ENCODE data around the gene DCC. TPM values are rescaled to one million over a fixed set of nuclear protein-coding genes. Genes with fewer than 3 reads are reported as not detected.

The DCC gene
- total and polyA plus RNA-seq, 4 experiments from 2014 or later, result not detected

DNA sequence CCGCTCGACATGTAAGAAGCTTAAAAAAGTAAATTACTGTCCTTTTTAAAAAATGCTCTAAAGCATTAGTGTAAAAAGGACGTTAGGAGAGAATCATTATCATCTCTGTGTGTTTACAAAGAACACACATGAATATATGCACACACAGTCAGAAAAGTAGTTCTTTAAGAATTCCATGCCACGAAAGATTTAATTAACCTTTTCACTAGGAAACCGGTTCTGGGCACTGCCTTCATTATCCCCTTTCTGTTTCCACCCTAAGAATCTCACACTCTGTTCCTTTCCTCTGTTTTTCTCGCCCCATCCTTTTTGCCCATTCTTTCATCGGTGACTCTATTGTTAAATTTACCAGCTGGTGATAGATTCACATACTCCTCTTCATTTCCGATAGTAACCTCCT lies 338.6 kb downstream of the DCC start:
- no peak overlapping the region for H3K27ac Mint-ChIP-seq
- Histone ChIP-seq H3K27ac (ENCODE audit: low read depth, low read length) (no peak overlapping the region), H3K36me3 (ENCODE audit: insufficient read depth, low read length) (no peaks in the 10 kb centered on the region), H3K27me3 (ENCODE audit: insufficient read depth, low read length) (no peaks in the 10 kb centered on the region), H3K4me3 (ENCODE audit: low read length in 2 of 2) (no peak overlapping the region), H3K4me1 (ENCODE audit: insufficient read depth, low read length) (no peaks in the 10 kb centered on the region), H3K9me3 (ENCODE audit: control insufficient read depth in 1 of 2, low read length in 2 of 2) (no peaks in the 10 kb centered on the region)
- no peaks in the 10 kb centered on the region for H3K36me3 Mint-ChIP-seq
- DNase-seq, result no peak
- peaks cover 0 to 5% (median 0%) of the 10 kb centered on the region in 8 donors for H3K9me3 Mint-ChIP-seq
- no peaks in the 10 kb centered on the region for H3K27me3 Mint-ChIP-seq
- ChIA-PET CTCF (ENCODE audit: partially characterized antibody) (no interaction called here), POLR2A (ENCODE audit: partially characterized antibody) (no interaction called here)
- intact Hi-C loops (cut with micrococcal nuclease), result no loop called here
- H3K4me1 Mint-ChIP-seq, result no peaks in the 10 kb centered on the region
- H3K4me3 Mint-ChIP-seq, result no peak overlapping the region

GRCh38 chr18:52679354-52679753 lies 339.4 kb downstream of the DCC start:
- no peak for DNase-seq
- intact Hi-C loops (cut with micrococcal nuclease), result no loop called here
- H3K4me3 ChIP-seq (ENCODE audit: low read length in 2 of 2), result no peak overlapping the region
- H3K4me3 Mint-ChIP-seq, result no peak overlapping the region
- CTCF ChIA-PET (ENCODE audit: partially characterized antibody), result no interaction called here
- no peaks in the 10 kb centered on the region for H3K9me3 ChIP-seq (ENCODE audit: control insufficient read depth in 1 of 2, low read length in 2 of 2)
- no peaks in the 10 kb centered on the region for H3K36me3 ChIP-seq (ENCODE audit: insufficient read depth, low read length)
- H3K27me3 ChIP-seq (ENCODE audit: insufficient read depth, low read length), result no peaks in the 10 kb centered on the region
- POLR2A ChIA-PET (ENCODE audit: partially characterized antibody), result no interaction called here
- no peak overlapping the region for H3K27ac Mint-ChIP-seq
- H3K27me3 Mint-ChIP-seq, result no peaks in the 10 kb centered on the region
- H3K36me3 Mint-ChIP-seq, result no peaks in the 10 kb centered on the region
- no peaks in the 10 kb centered on the region for H3K4me1 Mint-ChIP-seq
- no peaks in the 10 kb centered on the region for H3K4me1 ChIP-seq (ENCODE audit: insufficient read depth, low read length)
- H3K9me3 Mint-ChIP-seq, result peaks cover 0 to 2% (median 0%) of the 10 kb centered on the region in 8 donors
- H3K27ac ChIP-seq (ENCODE audit: low read depth, low read length), result no peak overlapping the region

DNA sequence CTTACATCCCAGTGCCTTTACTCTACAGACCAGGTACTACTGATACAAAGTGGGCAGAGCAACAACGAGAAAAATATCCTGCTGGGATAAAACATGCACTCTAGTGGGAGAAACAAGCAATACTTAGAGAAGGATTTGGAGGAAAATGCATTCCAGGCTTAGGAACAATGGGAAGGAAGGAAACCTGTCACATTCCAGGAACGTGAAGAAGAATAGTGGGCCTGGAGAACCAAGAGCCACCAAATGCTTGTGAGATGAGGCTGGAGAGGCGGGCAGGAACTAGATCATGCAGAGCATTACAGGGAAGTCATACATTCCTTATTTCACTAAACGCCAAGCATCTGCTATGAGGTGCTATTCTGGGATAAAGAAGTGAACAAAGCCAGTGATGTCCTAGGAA lies 342.3 kb downstream of the DCC start:
- Mint-ChIP-seq H3K27me3 (no peaks in the 10 kb centered on the region), H3K9me3 (peaks cover 0 to 3% (median 0%) of the 10 kb centered on the region in 8 donors), H3K36me3 (no peaks in the 10 kb centered on the region), H3K4me3 (no peak overlapping the region), H3K4me1 (no peaks in the 10 kb centered on the region), H3K27ac (no peak overlapping the region)
- Histone ChIP-seq H3K9me3 (ENCODE audit: control insufficient read depth in 1 of 2, low read length in 2 of 2) (no peaks in the 10 kb centered on the region), H3K4me1 (ENCODE audit: insufficient read depth, low read length) (no peaks in the 10 kb centered on the region), H3K4me3 (ENCODE audit: low read length in 2 of 2) (no peak overlapping the region), H3K27ac (ENCODE audit: low read depth, low read length) (no peak overlapping the region), H3K27me3 (ENCODE audit: insufficient read depth, low read length) (no peaks in the 10 kb centered on the region), H3K36me3 (ENCODE audit: insufficient read depth, low read length) (no peaks in the 10 kb centered on the region)
- ChIA-PET POLR2A (ENCODE audit: partially characterized antibody) (no interaction called here), CTCF (ENCODE audit: partially characterized antibody) (no interaction called here)
- intact Hi-C loops (cut with micrococcal nuclease), result no loop called here
- no peak for DNase-seq

DNA sequence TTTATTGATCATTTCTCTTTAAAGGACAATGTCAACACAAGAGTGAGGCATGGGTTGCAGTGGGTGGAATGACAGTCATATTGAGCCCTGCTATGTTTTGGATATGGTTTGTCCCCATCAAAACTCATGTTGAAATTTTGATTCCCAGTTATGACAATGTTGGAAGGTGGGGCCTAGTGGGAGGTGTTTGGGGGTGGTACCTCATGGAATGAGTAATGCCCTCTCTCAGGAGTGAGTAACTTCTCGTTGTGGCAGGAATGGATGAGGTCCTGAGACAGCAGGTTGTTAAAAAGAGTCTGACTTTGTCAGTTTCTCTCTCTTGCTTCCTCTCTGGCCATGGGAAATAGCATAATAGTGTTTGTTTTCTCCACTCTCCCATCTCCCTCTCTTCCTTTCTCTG lies 345.3 kb downstream of the DCC start:
- intact Hi-C loops (cut with micrococcal nuclease), result no loop called here
- H3K27ac Mint-ChIP-seq, result no peak overlapping the region
- Histone ChIP-seq H3K9me3 (ENCODE audit: control insufficient read depth in 1 of 2, low read length in 2 of 2) (no peaks in the 10 kb centered on the region), H3K4me3 (ENCODE audit: low read length in 2 of 2) (no peak overlapping the region), H3K4me1 (ENCODE audit: insufficient read depth, low read length) (no peaks in the 10 kb centered on the region), H3K36me3 (ENCODE audit: insufficient read depth, low read length) (no peaks in the 10 kb centered on the region), H3K27ac (ENCODE audit: low read depth, low read length) (no peak overlapping the region), H3K27me3 (ENCODE audit: insufficient read depth, low read length) (no peaks in the 10 kb centered on the region)
- no peak for DNase-seq
- no peak overlapping the region for H3K4me3 Mint-ChIP-seq
- peaks cover 0 to 3% (median 0%) of the 10 kb centered on the region in 8 donors for H3K9me3 Mint-ChIP-seq
- no peaks in the 10 kb centered on the region for H3K36me3 Mint-ChIP-seq
- ChIA-PET CTCF (ENCODE audit: partially characterized antibody) (no interaction called here), POLR2A (ENCODE audit: partially characterized antibody) (no interaction called here)
- no peaks in the 10 kb centered on the region for H3K4me1 Mint-ChIP-seq
- H3K27me3 Mint-ChIP-seq, result no peaks in the 10 kb centered on the region

GRCh38 chr18:52691841-52692240 lies 351.8 kb downstream of the DCC start:
- no peak overlapping the region for H3K27ac Mint-ChIP-seq

GRCh38 chr18:52694804-52695203 lies 354.8 kb downstream of the DCC start:
- Mint-ChIP-seq H3K9me3 (peaks cover 0 to 4% (median 0%) of the 10 kb centered on the region in 8 donors), H3K36me3 (no peaks in the 10 kb centered on the region), H3K4me1 (no peaks in the 10 kb centered on the region), H3K27ac (no peak overlapping the region), H3K27me3 (no peaks in the 10 kb centered on the region), H3K4me3 (no peak overlapping the region)
- no peaks in the 10 kb centered on the region for H3K9me3 ChIP-seq (ENCODE audit: control insufficient read depth in 1 of 2, low read length in 2 of 2)
- ChIA-PET CTCF (ENCODE audit: partially characterized antibody) (no interaction called here), POLR2A (ENCODE audit: partially characterized antibody) (no interaction called here)
- no peak overlapping the region for H3K27ac ChIP-seq (ENCODE audit: low read depth, low read length)
- DNase-seq, result no peak
- H3K27me3 ChIP-seq (ENCODE audit: insufficient read depth, low read length), result no peaks in the 10 kb centered on the region
- H3K36me3 ChIP-seq (ENCODE audit: insufficient read depth, low read length), result no peaks in the 10 kb centered on the region
- no peak overlapping the region for H3K4me3 ChIP-seq (ENCODE audit: low read length in 2 of 2)
- no peaks in the 10 kb centered on the region for H3K4me1 ChIP-seq (ENCODE audit: insufficient read depth, low read length)
- intact Hi-C loops (cut with micrococcal nuclease), result no loop called here

More at GRCh38 chr18:52691841-52692240, 351.8 kb downstream of the DCC start:
- intact Hi-C loops (cut with micrococcal nuclease), result no loop called here
- Mint-ChIP-seq H3K4me3 (no peak overlapping the region), H3K9me3 (peaks cover 0 to 3% (median 1%) of the 10 kb centered on the region in 8 donors), H3K36me3 (no peaks in the 10 kb centered on the region), H3K27me3 (no peaks in the 10 kb centered on the region), H3K4me1 (no peaks in the 10 kb centered on the region)
- no peak for DNase-seq
- Histone ChIP-seq H3K4me1 (ENCODE audit: insufficient read depth, low read length) (no peaks in the 10 kb centered on the region), H3K36me3 (ENCODE audit: insufficient read depth, low read length) (no peaks in the 10 kb centered on the region), H3K27me3 (ENCODE audit: insufficient read depth, low read length) (no peaks in the 10 kb centered on the region), H3K27ac (ENCODE audit: low read depth, low read length) (no peak overlapping the region), H3K9me3 (ENCODE audit: control insufficient read depth in 1 of 2, low read length in 2 of 2) (no peaks in the 10 kb centered on the region), H3K4me3 (ENCODE audit: low read length in 2 of 2) (no peak overlapping the region)
- ChIA-PET POLR2A (ENCODE audit: partially characterized antibody) (no interaction called here), CTCF (ENCODE audit: partially characterized antibody) (no interaction called here)

- POLR2A ChIA-PET (ENCODE audit: partially characterized antibody), result no interaction called here
Measured at GRCh38 chr18:52700116-52700515, 360.1 kb downstream of the DCC start.

DNA sequence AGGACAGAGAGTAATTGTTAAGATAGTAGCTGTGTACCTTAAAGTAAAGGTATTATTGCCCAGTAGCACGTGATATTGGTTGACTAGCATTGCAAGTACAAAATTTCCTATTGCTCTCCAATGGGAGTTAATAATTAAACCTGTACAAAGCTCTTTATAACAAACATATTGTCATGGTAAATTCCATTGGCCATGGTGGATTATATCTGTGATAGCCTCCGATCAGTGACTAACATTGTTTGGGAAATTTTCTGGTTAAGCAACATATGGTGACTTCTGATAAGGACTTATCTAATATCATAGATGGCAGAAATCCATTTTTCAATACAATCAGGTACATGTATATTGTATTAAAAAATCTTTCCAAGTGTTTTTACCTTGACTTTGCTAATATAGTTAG lies 360.8 kb downstream of the DCC start:
- no peak overlapping the region for H3K27ac ChIP-seq (ENCODE audit: low read depth, low read length)
- H3K9me3 Mint-ChIP-seq, result peaks cover 0 to 7% (median under 1%) of the 10 kb centered on the region in 8 donors

More at GRCh38 chr18:52700116-52700515, 360.1 kb downstream of the DCC start:
- H3K27ac Mint-ChIP-seq, result peak overlapping the region in 1 of 7 donors; percentile 64
- H3K4me1 ChIP-seq (ENCODE audit: insufficient read depth, low read length), result no peaks in the 10 kb centered on the region
- no peak overlapping the region for H3K4me3 ChIP-seq (ENCODE audit: low read length in 2 of 2)
- H3K4me3 Mint-ChIP-seq, result no peak overlapping the region
- intact Hi-C loops (cut with micrococcal nuclease), result no loop called here
- no peak for DNase-seq
- no peaks in the 10 kb centered on the region for H3K36me3 ChIP-seq (ENCODE audit: insufficient read depth, low read length)
- no peaks in the 10 kb centered on the region for H3K9me3 ChIP-seq (ENCODE audit: control insufficient read depth in 1 of 2, low read length in 2 of 2)
- H3K9me3 Mint-ChIP-seq, result peaks cover 0 to 7% (median under 1%) of the 10 kb centered on the region in 8 donors
- no peaks in the 10 kb centered on the region for H3K27me3 Mint-ChIP-seq
- H3K36me3 Mint-ChIP-seq, result no peaks in the 10 kb centered on the region
- H3K27ac ChIP-seq (ENCODE audit: low read depth, low read length), result no peak overlapping the region
- H3K4me1 Mint-ChIP-seq, result no peaks in the 10 kb centered on the region
- CTCF ChIA-PET (ENCODE audit: partially characterized antibody), result no interaction called here
- H3K27me3 ChIP-seq (ENCODE audit: insufficient read depth, low read length), result no peaks in the 10 kb centered on the region

More for the DNA sequence above, 360.8 kb downstream of the DCC start:
- ChIA-PET POLR2A (ENCODE audit: partially characterized antibody) (no interaction called here), CTCF (ENCODE audit: partially characterized antibody) (no interaction called here)
- Mint-ChIP-seq H3K27ac (no peak overlapping the region), H3K4me3 (no peak overlapping the region), H3K4me1 (no peaks in the 10 kb centered on the region), H3K36me3 (no peaks in the 10 kb centered on the region), H3K27me3 (no peaks in the 10 kb centered on the region)
- H3K27me3 ChIP-seq (ENCODE audit: insufficient read depth, low read length), result no peaks in the 10 kb centered on the region
- H3K4me3 ChIP-seq (ENCODE audit: low read length in 2 of 2), result no peak overlapping the region
- H3K9me3 ChIP-seq (ENCODE audit: control insufficient read depth in 1 of 2, low read length in 2 of 2), result no peaks in the 10 kb centered on the region
- H3K36me3 ChIP-seq (ENCODE audit: insufficient read depth, low read length), result no peaks in the 10 kb centered on the region
- no peak for DNase-seq
- intact Hi-C loops (cut with micrococcal nuclease), result no loop called here
- H3K4me1 ChIP-seq (ENCODE audit: insufficient read depth, low read length), result no peaks in the 10 kb centered on the region
